Mesodermal cell (in vitro differentiated cells): ENCODE results near the gene CNPY1.
"Not testable (repeated sequence)": the region's sequence is repeated elsewhere in the genome, so short reads cannot be mapped to it uniquely, and the experiment has no call there.

ENCODE experiments used
- H3K27ac ChIP-seq: 2 replicates; pipeline ENCODE4 v1.7.0; 2013; ENCODE audit warnings: mild to moderate bottlenecking, low read depth, low read length, moderate library complexity; ENCODE audit not compliant: severe bottlenecking
- H3K36me3 ChIP-seq: 2 replicates; pipeline ENCODE4 v1.7.1; 2013; ENCODE audit warnings: mild to moderate bottlenecking, low read length, moderate library complexity; ENCODE audit not compliant: control insufficient read depth, insufficient read depth
- H3K4me1 ChIP-seq: one replicate; pipeline ENCODE4 v1.7.1; 2013; ENCODE audit warnings: mild to moderate bottlenecking, low read length; ENCODE audit not compliant: insufficient read depth, control insufficient read depth, poor library complexity, severe bottlenecking
- H3K4me3 ChIP-seq: 2 replicates; pipeline ENCODE4 v1.7.0; 2013; ENCODE audit warnings: low read length, control low read depth, mild to moderate bottlenecking; ENCODE audit not compliant: insufficient read depth, poor library complexity, severe bottlenecking; ENCODE audit errors: extremely low read depth
- H3K9me3 ChIP-seq: 2 replicates; pipeline ENCODE4 v1.7.1; 2013; ENCODE audit warnings: mild to moderate bottlenecking, low read length, moderate library complexity; ENCODE audit not compliant: control insufficient read depth
- WGBS, 2 experiments: methylation state at CpG; one replicate each; pipeline ENCODE4 v1.1.5; 2013; ENCODE audit warnings: missing lambda C conversion rate in 2 of 2; ENCODE audit not compliant: insufficient coverage in 2 of 2; 5-methylcytosine and 5-hydroxymethylcytosine counted together

The CNPY1 gene

GRCh38 chr7:155530601-155531000 lies 15.8 kb downstream of the CNPY1 start:
- WGBS, 2 experiments: 62 to 63% methylated on average over 6 of the region's 6 CpGs
- no peak overlapping the region for H3K4me3 ChIP-seq

GRCh38 chr7:155529845-155530244 lies 16.5 kb downstream of the CNPY1 start:
- Histone ChIP-seq H3K36me3 (no peaks in the 10 kb centered on the region), H3K9me3 (no peaks in the 10 kb centered on the region), H3K27ac (no peak overlapping the region), H3K4me3 (no peak overlapping the region), H3K4me1 (peaks cover 6% of the 10 kb centered on the region)
- 91% methylated on average over 6 of the region's 11 CpGs for WGBS, 2 experiments

More at GRCh38 chr7:155530601-155531000, 15.8 kb downstream of the CNPY1 start:
- no peaks in the 10 kb centered on the region for H3K36me3 ChIP-seq
- H3K9me3 ChIP-seq: no peaks in the 10 kb centered on the region
- H3K27ac ChIP-seq: no peak overlapping the region
- peaks cover 6% of the 10 kb centered on the region for H3K4me1 ChIP-seq

DNA sequence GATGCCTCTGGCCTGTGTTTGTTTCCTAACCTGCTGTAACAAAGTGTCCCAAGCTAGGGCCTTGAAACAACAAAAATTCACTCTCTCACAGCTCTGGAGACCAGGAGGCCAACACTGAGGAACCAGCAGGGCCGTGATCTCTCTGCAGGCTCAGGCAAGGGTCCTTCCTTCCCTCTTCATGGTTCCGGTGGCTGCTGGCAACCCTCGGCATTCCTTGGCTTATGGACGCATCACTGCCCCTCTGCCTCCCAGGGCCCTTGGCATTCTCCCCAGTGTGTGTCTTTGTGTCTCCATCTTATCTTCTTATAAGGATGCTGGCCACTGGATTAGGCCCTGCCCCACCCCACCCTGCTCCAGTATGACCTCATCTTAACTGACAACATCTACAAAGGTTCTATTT lies 17.0 kb downstream of the CNPY1 start:
- Histone ChIP-seq H3K27ac (no peak overlapping the region), H3K36me3 (no peaks in the 10 kb centered on the region), H3K4me3 (no peak overlapping the region), H3K9me3 (no peaks in the 10 kb centered on the region), H3K4me1 (peaks cover 6% of the 10 kb centered on the region)
- 95% methylated on average over 4 of the region's 4 CpGs for WGBS, 2 experiments

- peaks cover 3% of the 10 kb centered on the region for H3K4me1 ChIP-seq
- no peaks in the 10 kb centered on the region for H3K9me3 ChIP-seq
- no peak overlapping the region for H3K4me3 ChIP-seq
- H3K36me3 ChIP-seq: no peaks in the 10 kb centered on the region
- 81 to 88% methylated on average over 2 to 5 of the region's 7 CpGs for WGBS, 2 experiments
- H3K27ac ChIP-seq: no peak overlapping the region
Observed at GRCh38 chr7:155527664-155528063, 18.7 kb downstream of the CNPY1 start.

DNA sequence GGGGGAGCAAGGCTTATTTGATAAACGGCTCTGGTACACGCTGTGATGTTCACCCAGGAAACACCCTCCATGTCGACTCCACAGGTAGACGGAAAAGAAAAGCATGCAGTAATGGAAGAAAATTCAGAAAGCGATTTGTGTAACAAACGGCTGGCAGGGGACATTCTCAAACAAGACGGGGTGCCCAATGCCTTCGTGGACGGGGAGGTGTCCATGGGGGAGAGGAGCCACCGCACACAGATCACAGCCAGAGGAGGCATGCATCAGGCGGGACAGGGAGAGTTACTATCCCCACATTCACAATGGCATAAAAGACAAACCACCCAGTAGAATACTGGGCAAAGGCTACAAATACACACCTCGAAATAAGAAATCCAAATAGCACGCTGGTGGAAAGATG lies 20.1 kb downstream of the CNPY1 start:
- no peaks in the 10 kb centered on the region for H3K9me3 ChIP-seq
- WGBS, 2 experiments: 58 to 64% methylated on average over 9 to 10 of the region's 13 CpGs

DNA sequence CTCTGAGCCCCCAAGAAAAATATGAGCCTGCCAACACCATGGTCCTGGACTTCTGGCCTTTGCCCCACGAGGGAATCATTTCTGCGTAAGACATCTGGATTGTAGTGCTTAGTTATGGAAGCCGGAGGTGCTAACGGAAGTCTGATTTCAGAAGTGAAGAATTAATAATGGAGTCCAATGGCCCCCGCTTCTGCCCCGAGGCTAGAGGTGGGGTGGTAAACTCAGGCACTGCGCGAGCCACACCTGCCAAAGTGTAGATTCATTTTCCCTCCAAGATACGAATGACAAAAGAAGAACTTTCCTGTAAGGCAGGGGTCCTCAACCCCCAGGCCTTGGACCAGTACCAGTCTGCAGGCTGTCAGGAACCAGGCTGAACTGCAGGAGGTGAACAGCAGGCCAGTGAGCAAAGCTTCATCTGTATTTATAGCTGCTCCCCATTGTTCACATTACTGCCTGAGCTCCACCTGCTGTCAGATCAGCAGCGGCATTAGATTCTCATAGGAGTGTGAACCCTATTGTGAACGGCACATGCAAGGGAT lies 22.3 kb downstream of the CNPY1 start:
- H3K4me3 ChIP-seq: no peak overlapping the region
- H3K4me1 ChIP-seq: no peaks in the 10 kb centered on the region
- WGBS, 2 experiments: 83 to 86% methylated on average over 11 of the region's 11 CpGs
- H3K36me3 ChIP-seq: no peaks in the 10 kb centered on the region
- H3K27ac ChIP-seq: no peak overlapping the region
- H3K9me3 ChIP-seq: no peaks in the 10 kb centered on the region

More for the DNA sequence above, 20.1 kb downstream of the CNPY1 start:
- Histone ChIP-seq H3K4me3 (no peak overlapping the region), H3K36me3 (no peaks in the 10 kb centered on the region), H3K27ac (no peak overlapping the region), H3K4me1 (peaks cover under 1% of the 10 kb centered on the region)

DNA sequence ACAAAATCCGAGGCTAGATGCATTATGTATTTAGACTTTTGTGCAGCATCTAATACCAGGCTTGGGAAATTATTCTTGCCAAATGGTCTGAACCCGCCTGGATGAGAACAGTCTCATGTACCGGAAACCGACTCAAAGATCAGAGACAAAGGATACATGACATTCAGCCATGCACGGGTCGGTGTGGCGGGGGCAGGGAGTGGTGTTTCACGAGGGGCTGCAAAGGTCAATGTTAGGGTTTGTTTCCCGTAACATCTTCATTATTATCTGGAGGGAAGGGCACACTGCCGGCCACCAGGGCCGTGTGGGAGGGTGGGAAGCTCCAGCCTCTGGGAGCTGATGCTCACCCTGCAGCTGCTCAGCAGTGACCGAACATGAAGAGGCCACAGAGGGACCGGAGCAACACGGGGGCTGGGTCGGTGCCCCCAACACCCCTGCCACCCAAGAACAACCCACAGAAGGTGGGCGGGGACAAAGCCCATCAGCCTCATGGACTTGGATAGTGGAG lies 23.1 kb downstream of the CNPY1 start:
- Histone ChIP-seq H3K4me1 (no peaks in the 10 kb centered on the region), H3K4me3 (no peak overlapping the region), H3K27ac (no peak overlapping the region), H3K36me3 (no peaks in the 10 kb centered on the region), H3K9me3 (no peaks in the 10 kb centered on the region)
- 76 to 84% methylated on average over 10 to 16 of the region's 16 CpGs for WGBS, 2 experiments

GRCh38 chr7:155521743-155522398 lies 24.5 kb downstream of the CNPY1 start:
- Histone ChIP-seq H3K27ac (no peak overlapping the region), H3K4me1 (no peaks in the 10 kb centered on the region), H3K4me3 (no peak overlapping the region), H3K9me3 (no peaks in the 10 kb centered on the region), H3K36me3 (no peaks in the 10 kb centered on the region)
- WGBS, 2 experiments: 89 to 95% methylated on average over 21 of the region's 21 CpGs

DNA sequence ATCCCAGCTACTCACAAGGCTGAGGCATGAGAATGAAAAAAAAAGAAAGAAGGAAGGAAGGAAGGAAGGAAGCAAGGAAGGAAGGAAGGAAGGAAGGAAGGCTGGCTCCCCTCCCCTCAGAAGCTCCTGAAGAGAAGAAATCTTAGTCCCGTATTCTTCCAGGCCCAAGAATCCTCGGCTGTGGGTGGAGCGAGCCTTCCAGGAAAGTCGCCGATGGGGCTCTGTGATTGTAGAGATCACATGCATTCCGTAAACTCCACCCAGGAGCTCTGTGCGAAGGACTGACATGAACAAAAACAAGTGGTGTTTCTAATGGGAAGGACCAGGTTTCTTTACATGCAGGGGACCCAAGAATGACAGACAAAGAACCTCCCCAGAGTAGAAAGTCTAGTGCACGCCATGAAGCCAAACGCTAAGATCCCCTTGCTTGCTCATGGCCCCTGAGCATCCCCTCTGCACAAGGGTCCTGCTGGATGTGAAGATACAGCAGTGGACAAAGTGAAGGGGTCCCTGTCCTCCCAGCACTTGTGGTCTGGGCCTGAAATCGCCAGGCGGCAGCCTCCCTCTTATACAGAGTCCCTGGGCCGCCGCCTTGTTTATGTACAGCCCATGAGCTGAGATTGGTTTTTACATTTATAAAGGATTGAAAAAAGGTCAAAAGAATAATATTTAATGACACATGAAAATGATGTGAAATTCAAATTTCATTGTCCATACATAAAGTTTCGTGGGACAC lies 25.2 kb downstream of the CNPY1 start:
- Histone ChIP-seq H3K4me1 (no peaks in the 10 kb centered on the region), H3K9me3 (no peaks in the 10 kb centered on the region), H3K4me3 (no peak overlapping the region), H3K36me3 (no peaks in the 10 kb centered on the region), H3K27ac (no peak overlapping the region)
- WGBS, 2 experiments: 72 to 81% methylated on average over 7 to 10 of the region's 14 CpGs

DNA sequence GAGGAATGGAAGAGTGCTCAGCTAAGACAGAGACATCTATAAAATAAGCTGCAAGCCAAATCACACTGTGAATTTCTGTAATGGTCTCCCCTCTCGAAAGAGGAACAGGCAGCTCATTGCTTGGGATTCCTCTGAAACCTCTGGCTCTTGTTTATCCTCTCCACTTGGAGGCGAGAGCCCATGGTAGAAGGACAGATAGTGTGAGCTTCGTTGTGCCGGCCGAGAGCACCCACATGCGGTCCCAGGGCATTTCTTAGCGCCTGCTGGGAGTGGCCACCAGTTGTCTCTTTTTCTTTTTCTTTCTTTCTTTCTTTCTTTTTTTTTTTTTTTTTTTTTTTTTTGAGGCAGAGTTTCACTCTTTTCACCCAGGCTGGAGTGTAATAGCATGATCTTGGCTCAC lies 26.2 kb downstream of the CNPY1 start:
- Histone ChIP-seq H3K9me3 (no peaks in the 10 kb centered on the region), H3K27ac (no peak overlapping the region), H3K36me3 (no peaks in the 10 kb centered on the region), H3K4me1 (no peaks in the 10 kb centered on the region), H3K4me3 (no peak overlapping the region)
- WGBS, 2 experiments: 67% methylated on average over 1 of the region's 7 CpGs; no CpG with 5 or more reads in 1 of the 2 experiments

- H3K4me1 ChIP-seq, H3K4me3 ChIP-seq, H3K36me3 ChIP-seq, H3K9me3 ChIP-seq, H3K27ac ChIP-seq: not testable (repeated sequence)
- WGBS, 2 experiments: 71 to 100% methylated on average over 1 of the region's 3 CpGs
Observed at GRCh38 chr7:155519358-155519757, 27.0 kb downstream of the CNPY1 start.
